GM12875 (cell line): ENCODE measurements around the gene KANK4.

Experiments used
- H3K4me3 ChIP-seq: one replicate; pipeline ENCODE4 v1.5.1; 2011; ENCODE audit warnings: low read depth, low read length, control low read depth
- CTCF ChIP-seq: IDR thresholded peaks from 2 replicates; pipeline ENCODE4 v1.5.1; 2011; ENCODE audit warnings: low read depth, mild to moderate bottlenecking, control low read depth, inconsistent platforms, low read length, moderate library complexity, borderline replicate concordance; ENCODE audit not compliant: insufficient read depth

KANK4 gene

GRCh38 chr1:62198069-62198780 lies 121.0 kb downstream of the KANK4 start:
- no peak for TF ChIP-seq CTCF

GRCh38 chr1:62196086-62196690 lies 123.0 kb downstream of the KANK4 start:
- no peak overlapping the region for H3K4me3 ChIP-seq
- no peak for TF ChIP-seq CTCF

More at GRCh38 chr1:62198069-62198780, 121.0 kb downstream of the KANK4 start:
- H3K4me3 ChIP-seq = no peak overlapping the region

GRCh38 chr1:62194651-62195544 lies 124.3 kb downstream of the KANK4 start, which contains the start of gene L1TD1:
L1TD1 (plus strand) TSS chr1:62194849; CDS start chr1:62206629, 11,780 bp downstream.
- no peak within 1 kb of the TSS for H3K4me3 ChIP-seq
- TF ChIP-seq CTCF = no peak

DNA sequence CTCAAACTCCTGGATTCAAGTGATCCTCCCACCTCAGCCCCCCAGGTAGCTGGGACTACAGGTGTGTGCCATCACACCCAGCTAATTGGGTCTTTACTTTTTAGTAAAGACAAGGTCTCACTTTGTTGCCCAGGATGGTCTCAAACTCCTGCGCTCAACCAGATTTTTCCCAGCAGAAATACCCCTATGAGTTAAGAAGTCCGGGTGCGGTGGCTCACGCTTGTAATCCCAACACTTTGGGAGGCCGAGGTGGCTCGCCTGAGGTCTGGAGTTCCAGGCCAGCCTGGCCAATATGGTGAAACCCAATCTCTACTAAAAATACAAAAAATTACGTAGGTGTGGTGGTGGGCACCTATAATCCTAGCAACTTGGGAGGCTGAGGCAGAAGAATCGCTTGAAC lies 131.1 kb downstream of the KANK4 start:
- TF ChIP-seq CTCF = no peak

DNA sequence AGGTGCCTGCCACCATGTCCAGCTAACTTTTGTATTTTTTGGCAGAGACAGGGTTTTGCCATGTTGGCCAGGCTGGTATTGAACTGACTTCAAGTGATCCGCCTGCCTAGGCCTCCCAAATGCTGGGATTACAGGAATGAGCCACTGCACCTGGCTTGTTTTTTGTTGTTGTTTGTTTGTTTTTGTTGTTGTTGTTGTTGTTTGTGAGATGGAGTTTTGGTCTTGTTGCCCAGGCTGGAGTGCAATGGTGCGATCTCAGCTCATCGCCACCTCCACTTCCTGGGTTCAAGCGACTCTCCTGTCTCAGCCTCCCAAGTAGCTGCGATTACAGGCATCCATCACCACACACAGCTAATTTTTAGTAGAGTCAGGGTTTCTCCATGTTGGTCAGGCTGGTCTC lies 131.7 kb downstream of the KANK4 start:
- H3K4me3 ChIP-seq = no peak overlapping the region
- no peak for TF ChIP-seq CTCF

More for the DNA sequence above, 131.1 kb downstream of the KANK4 start:
- H3K4me3 ChIP-seq = no peak overlapping the region
